Activated T-cell treated with anti-CD3 and anti-CD28 coated beads, Interleukin-2, amount 50 U/mL, for 72 hours (primary cell): ENCODE results near the gene SMARCA1. TPM values are rescaled to one million over a fixed set of nuclear protein-coding genes. Genes with fewer than 3 reads are reported as not detected.

Experiments used
- ATAC-seq, 2 donors: fragments of 150-1000 bp; cut with Tn5 transposase; replicated peaks in 1 of 2; 2 replicates each; pipeline ENCODE4 v1.10.0; 2021; ENCODE audit warnings: moderate library complexity in 2 of 2, mild to moderate bottlenecking in 1 of 2
- DNase-seq, 2 donors: peaks; one replicate each; pipeline ENCODE4 v3.0.0; 2021 to 2022; ENCODE audit warnings: mixed read lengths in 1 of 2
- H3K27ac Mint-ChIP-seq: one replicate; pipeline ENCODE4 v1.8.0; 2022; ENCODE audit warnings: mild to moderate bottlenecking, moderate library complexity, mixed read lengths
- H3K27me3 Mint-ChIP-seq: one replicate; pipeline ENCODE4 v1.8.0; 2022; ENCODE audit warnings: low read depth, mixed read lengths
- H3K36me3 Mint-ChIP-seq, 2 donors: one replicate each; pipeline ENCODE4 v1.8.0; 2022; ENCODE audit warnings: mixed read lengths in 2 of 2, mild to moderate bottlenecking in 1 of 2; ENCODE audit not compliant: insufficient read depth in 2 of 2
- H3K4me1 Mint-ChIP-seq: one replicate; pipeline ENCODE4 v1.8.0; 2022; ENCODE audit warnings: low read depth, mixed read lengths
- H3K4me3 Mint-ChIP-seq, 2 donors: one replicate each; pipeline ENCODE4 v1.8.0; 2022; ENCODE audit warnings: mild to moderate bottlenecking in 2 of 2, mixed read lengths in 2 of 2, moderate library complexity in 2 of 2
- H3K9me3 Mint-ChIP-seq, 2 donors: one replicate each; pipeline ENCODE4 v1.8.0; 2022; ENCODE audit warnings: mixed read lengths in 2 of 2
- total RNA-seq, 2 donors: library from RNA; stranded (reverse); gene quantifications; one replicate each; pipeline ENCODE4 v1.2.3, GENCODE V29; 2022

The SMARCA1 gene
- total RNA-seq, 2 donors from 2014 or later, result 0.36 to 0.44 TPM

GRCh38 chrX:129488359-129488758, 34.9 kb downstream of the SMARCA1 start:
- H3K4me1 Mint-ChIP-seq, result no peaks in the 10 kb centered on the region
- H3K27ac Mint-ChIP-seq, result no peak overlapping the region
- DNase-seq (no peak), ATAC-seq (no peak)
- H3K4me3 Mint-ChIP-seq, result no peak overlapping the region
- H3K27me3 Mint-ChIP-seq, result no peaks in the 10 kb centered on the region
- H3K9me3 Mint-ChIP-seq, result no peaks in the 10 kb centered on the region
- H3K36me3 Mint-ChIP-seq, result no peaks in the 10 kb centered on the region

DNA sequence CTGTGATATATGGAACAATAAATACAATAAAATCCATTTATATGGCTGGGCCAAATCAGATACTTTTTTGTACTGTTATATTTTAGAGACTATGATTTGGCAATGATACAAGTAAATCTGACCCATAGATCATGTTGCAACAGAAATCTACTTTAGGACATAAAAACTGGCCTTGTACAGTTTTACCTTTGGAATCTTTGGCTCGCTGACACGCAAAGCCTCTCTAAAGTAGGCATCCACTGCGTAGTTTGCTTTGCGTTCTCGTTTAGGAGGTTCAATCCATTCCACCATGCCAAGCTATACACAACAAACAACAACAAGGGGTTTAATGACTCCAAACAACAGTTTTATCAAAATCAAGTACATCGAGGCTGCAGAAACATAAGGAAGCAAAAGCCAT, 42.4 kb downstream of the SMARCA1 start:
- H3K4me3 Mint-ChIP-seq, result no peak overlapping the region
- H3K36me3 Mint-ChIP-seq, result no peaks in the 10 kb centered on the region
- no peaks in the 10 kb centered on the region for H3K9me3 Mint-ChIP-seq
- peaks cover 11% of the 10 kb centered on the region for H3K27me3 Mint-ChIP-seq
- no peak for DNase-seq
- no peak overlapping the region for H3K27ac Mint-ChIP-seq
- ATAC-seq, result no peak
- H3K4me1 Mint-ChIP-seq, result no peaks in the 10 kb centered on the region

- no peak for DNase-seq
- no peaks in the 10 kb centered on the region for H3K4me1 Mint-ChIP-seq
- ATAC-seq, result no peak
- H3K27me3 Mint-ChIP-seq, result peaks cover 11% of the 10 kb centered on the region
- H3K9me3 Mint-ChIP-seq, result no peaks in the 10 kb centered on the region
- no peak overlapping the region for H3K27ac Mint-ChIP-seq
- no peaks in the 10 kb centered on the region for H3K36me3 Mint-ChIP-seq
- H3K4me3 Mint-ChIP-seq, result no peak overlapping the region
Measured at GRCh38 chrX:129478516-129478915, 44.8 kb downstream of the SMARCA1 start.

GRCh38 chrX:129472116-129472515, 51.2 kb downstream of the SMARCA1 start:
- H3K4me1 Mint-ChIP-seq, result no peaks in the 10 kb centered on the region
- H3K27me3 Mint-ChIP-seq, result peaks cover 8% of the 10 kb centered on the region
- no peak overlapping the region for H3K4me3 Mint-ChIP-seq
- ATAC-seq (no peak), DNase-seq (no peak)
- no peak overlapping the region for H3K27ac Mint-ChIP-seq
- H3K9me3 Mint-ChIP-seq, result no peaks in the 10 kb centered on the region
- no peaks in the 10 kb centered on the region for H3K36me3 Mint-ChIP-seq

DNA sequence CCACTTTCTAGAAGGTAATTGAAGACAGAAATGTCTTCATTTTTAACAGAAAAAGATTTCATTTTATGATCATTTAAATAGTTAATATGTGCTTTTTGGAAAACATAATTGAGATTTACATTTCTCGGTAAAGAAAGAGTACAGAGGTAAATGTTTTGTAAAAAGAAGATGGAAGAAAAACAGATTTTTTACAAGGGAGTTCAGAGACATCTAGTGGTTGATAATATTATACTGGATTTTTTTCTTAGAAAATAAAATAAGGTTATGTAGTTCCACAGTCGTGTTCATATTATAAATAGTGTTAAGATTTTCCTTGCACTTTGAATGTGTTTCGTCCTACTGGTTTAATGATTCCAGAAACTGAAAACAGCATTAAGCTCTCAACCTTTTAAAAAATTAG, 60.6 kb downstream of the SMARCA1 start:
- H3K9me3 Mint-ChIP-seq, result no peaks in the 10 kb centered on the region
- DNase-seq, result no peak
- H3K27me3 Mint-ChIP-seq, result peaks cover 5% of the 10 kb centered on the region
- H3K36me3 Mint-ChIP-seq, result no peaks in the 10 kb centered on the region
- H3K27ac Mint-ChIP-seq, result no peak overlapping the region
- ATAC-seq, result no peak
- H3K4me1 Mint-ChIP-seq, result no peaks in the 10 kb centered on the region
- no peak overlapping the region for H3K4me3 Mint-ChIP-seq

GRCh38 chrX:129461801-129462456, 61.4 kb downstream of the SMARCA1 start:
- Mint-ChIP-seq H3K27me3 (peaks cover 5% of the 10 kb centered on the region), H3K4me3 (no peak overlapping the region), H3K9me3 (no peaks in the 10 kb centered on the region), H3K27ac (no peak overlapping the region), H3K36me3 (no peaks in the 10 kb centered on the region), H3K4me1 (no peaks in the 10 kb centered on the region)
- ATAC-seq, result no peak
- no peak for DNase-seq

DNA sequence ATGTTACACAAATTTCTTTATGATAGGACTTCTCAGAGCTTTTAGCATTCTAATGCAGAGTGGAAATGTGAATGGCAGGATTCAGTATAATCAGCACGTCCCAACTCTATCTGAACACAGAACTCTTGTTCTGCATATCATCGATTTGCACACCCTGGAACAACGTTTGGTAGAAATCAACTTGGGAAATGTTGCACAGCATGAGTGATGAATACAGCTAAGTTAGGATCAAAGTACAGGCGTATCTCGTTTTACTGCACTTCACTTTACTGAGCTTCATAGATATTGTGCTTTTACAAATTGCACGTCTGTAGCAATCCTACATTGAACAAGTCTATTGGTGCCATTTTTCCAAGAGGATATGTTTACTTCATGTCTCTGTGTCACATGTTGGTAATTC, 70.8 kb downstream of the SMARCA1 start:
- ATAC-seq, result no peak
- Mint-ChIP-seq H3K4me1 (no peaks in the 10 kb centered on the region), H3K27ac (no peak overlapping the region), H3K9me3 (no peaks in the 10 kb centered on the region), H3K36me3 (no peaks in the 10 kb centered on the region), H3K4me3 (no peak overlapping the region), H3K27me3 (peaks cover 10% of the 10 kb centered on the region)
- DNase-seq, result no peak

GRCh38 chrX:129450123-129450522, 73.2 kb downstream of the SMARCA1 start:
- Mint-ChIP-seq H3K4me3 (no peak overlapping the region), H3K4me1 (no peaks in the 10 kb centered on the region), H3K27me3 (peaks cover 10% of the 10 kb centered on the region), H3K27ac (no peak overlapping the region), H3K9me3 (no peaks in the 10 kb centered on the region), H3K36me3 (no peaks in the 10 kb centered on the region)
- no peak for DNase-seq
- no peak for ATAC-seq

- H3K36me3 Mint-ChIP-seq, result no peaks in the 10 kb centered on the region
- no peak for ATAC-seq
- H3K9me3 Mint-ChIP-seq, result no peaks in the 10 kb centered on the region
- no peak for DNase-seq
- no peak overlapping the region for H3K4me3 Mint-ChIP-seq
- H3K27me3 Mint-ChIP-seq, result peaks cover 10% of the 10 kb centered on the region
- no peak overlapping the region for H3K27ac Mint-ChIP-seq
- H3K4me1 Mint-ChIP-seq, result no peaks in the 10 kb centered on the region
Measured at GRCh38 chrX:129449148-129449547, 74.1 kb downstream of the SMARCA1 start.

DNA sequence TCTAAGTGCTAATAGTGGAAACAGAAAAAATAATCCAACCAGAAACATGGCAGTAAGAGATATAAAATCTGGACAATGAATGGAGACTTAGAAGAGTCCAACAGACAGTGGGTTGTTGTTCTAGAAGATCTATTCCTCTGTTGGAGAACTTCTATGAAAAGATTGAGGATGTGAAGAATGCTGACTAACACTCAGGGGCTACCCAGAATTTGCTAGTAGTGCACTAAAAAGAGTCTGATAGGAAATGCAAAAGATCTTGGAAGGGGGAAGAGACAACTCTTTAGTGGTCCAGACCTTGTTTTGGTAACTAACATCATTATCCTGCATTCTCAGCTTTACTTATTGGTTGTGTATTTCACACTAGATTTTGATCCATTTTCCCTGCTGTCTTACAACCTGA, 77.9 kb downstream of the SMARCA1 start:
- Mint-ChIP-seq H3K9me3 (no peaks in the 10 kb centered on the region), H3K4me3 (no peak overlapping the region), H3K36me3 (no peaks in the 10 kb centered on the region), H3K4me1 (no peaks in the 10 kb centered on the region), H3K27me3 (peaks cover under 1% of the 10 kb centered on the region), H3K27ac (no peak overlapping the region)
- DNase-seq (no peak), ATAC-seq (no peak)

DNA sequence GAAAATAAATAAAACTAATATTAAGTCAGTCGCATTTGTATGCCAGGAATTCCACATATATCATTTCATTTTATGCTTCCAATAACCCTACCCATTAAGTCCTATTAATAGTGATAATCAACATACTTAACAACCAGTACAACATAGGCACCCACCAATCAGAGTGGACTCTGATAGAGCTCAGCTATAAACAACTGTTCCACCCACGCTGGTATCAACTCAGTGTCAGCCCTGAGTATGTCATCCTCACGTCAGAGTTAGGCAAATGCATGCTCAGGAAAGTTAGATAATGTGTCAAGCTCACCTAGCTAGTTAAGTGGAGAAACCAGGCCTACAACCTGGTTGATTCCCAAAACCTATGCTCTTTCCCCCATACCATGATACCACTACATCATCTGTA, 89.3 kb downstream of the SMARCA1 start:
- Mint-ChIP-seq H3K4me3 (no peak overlapping the region), H3K27me3 (peaks cover 9% of the 10 kb centered on the region), H3K27ac (no peak overlapping the region), H3K9me3 (no peaks in the 10 kb centered on the region), H3K36me3 (no peaks in the 10 kb centered on the region), H3K4me1 (no peaks in the 10 kb centered on the region)
- DNase-seq (no peak), ATAC-seq (no peak)

GRCh38 chrX:129433461-129433860, 89.8 kb downstream of the SMARCA1 start:
- Mint-ChIP-seq H3K27ac (no peak overlapping the region), H3K27me3 (peaks cover 9% of the 10 kb centered on the region), H3K4me1 (no peaks in the 10 kb centered on the region), H3K36me3 (no peaks in the 10 kb centered on the region), H3K9me3 (no peaks in the 10 kb centered on the region), H3K4me3 (no peak overlapping the region)
- DNase-seq, result no peak
- no peak for ATAC-seq

GRCh38 chrX:129427267-129427666, 96.0 kb downstream of the SMARCA1 start:
- no peak for DNase-seq
- Mint-ChIP-seq H3K4me3 (no peak overlapping the region), H3K27ac (no peak overlapping the region), H3K36me3 (peaks cover 2 to 4% of the 10 kb centered on the region in 2 donors), H3K4me1 (no peaks in the 10 kb centered on the region), H3K27me3 (peaks cover 6% of the 10 kb centered on the region), H3K9me3 (no peaks in the 10 kb centered on the region)
- ATAC-seq, result no peak

- Mint-ChIP-seq H3K4me1 (no peaks in the 10 kb centered on the region), H3K4me3 (no peak overlapping the region), H3K27me3 (peaks cover 6% of the 10 kb centered on the region), H3K27ac (no peak overlapping the region), H3K36me3 (peaks cover 2 to 4% of the 10 kb centered on the region in 2 donors), H3K9me3 (peaks cover 0 to 3% of the 10 kb centered on the region in 2 donors)
- no peak for ATAC-seq
- DNase-seq, result no peak
Measured at GRCh38 chrX:129423191-129423590, 100.1 kb downstream of the SMARCA1 start.
